NK-92 (cell line): ENCODE results near the gene NRN1.

ENCODE experiments used
- DNase-seq: peaks from one replicate; lab custom pipeline; 2025; ENCODE audit not compliant: unreplicated experiment; lab: John Stamatoyannopoulos, UW

NRN1 gene

DNA sequence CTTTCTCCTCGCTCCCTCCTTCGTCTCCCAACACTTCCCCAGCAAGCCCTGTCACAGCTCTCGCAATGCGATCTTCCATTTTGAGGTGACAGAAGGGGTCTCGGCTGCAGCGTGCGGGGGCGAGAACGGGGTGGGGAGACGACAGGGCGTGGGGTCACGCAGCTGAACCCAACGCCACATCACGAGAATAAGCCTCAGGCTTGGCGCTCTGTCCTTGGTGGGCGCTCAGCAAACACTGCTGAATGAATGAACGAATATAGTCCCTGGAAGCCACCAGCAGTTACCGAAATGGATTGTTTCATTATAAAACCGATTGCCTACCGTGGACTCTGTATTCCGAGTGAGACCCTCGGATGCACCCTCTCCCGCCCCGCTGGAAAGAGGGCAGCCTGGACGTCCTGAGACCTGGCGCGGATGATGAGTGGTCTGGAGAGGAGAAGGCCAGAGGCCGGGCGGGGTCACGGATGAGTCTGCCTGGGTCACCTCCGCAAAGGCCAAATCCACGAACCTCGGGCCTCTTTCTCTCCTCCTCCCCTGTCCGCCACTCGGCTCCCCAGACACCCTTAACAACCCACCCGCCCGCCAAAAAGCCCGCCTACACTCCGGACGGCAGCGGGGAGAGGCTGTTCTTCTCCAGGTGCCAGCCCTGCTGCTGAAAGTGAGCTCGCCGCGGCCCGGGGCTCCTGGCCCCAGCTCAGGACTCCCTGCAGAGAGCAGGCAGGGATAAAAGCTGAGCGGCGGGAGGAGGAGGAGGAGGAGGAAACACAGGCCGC, 3.7 kb downstream of the NRN1 start:
- no peak for DNase-seq

DNA sequence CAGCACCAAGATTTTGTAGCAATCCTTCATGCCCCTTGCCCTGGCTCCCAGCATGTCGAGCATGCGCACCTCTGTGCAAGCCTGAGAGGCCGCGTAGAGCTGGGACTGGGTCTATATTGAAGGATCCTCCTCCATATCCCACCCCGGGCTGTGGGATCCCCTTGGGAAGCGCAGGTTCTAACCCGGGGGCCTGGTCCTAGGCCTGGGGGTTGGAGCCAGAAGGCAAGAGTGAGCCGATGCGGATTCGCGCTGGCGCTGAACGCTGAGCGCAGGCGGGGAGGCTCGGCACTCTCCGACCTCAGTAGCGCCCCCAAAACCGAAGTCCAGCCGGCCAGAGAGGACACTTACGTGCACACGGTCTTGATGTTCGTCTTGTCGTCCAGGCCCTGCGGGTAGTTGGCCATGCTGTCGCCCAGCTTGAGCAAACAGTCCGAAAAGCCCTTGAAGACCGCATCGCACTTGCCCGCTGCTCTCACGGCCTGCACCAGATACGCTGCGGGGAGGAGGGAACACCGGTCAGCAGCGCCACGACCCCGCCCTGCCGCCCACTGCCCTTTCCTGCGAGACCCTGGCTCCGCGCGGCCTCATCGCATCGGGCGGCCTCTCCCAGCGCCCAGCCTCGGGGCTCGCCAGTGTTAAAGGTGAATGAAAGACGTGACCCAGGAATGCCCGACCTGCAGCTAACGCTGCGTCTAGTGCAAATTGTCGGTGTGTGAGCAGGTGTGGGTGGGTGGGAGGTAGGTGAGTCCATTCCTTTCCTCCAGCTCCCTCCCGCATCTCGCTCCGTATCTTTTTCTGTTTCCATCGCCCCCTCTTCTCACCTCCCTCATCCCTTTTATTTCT, 4.5 kb downstream of the NRN1 start:
- DNase-seq = no peak

DNA sequence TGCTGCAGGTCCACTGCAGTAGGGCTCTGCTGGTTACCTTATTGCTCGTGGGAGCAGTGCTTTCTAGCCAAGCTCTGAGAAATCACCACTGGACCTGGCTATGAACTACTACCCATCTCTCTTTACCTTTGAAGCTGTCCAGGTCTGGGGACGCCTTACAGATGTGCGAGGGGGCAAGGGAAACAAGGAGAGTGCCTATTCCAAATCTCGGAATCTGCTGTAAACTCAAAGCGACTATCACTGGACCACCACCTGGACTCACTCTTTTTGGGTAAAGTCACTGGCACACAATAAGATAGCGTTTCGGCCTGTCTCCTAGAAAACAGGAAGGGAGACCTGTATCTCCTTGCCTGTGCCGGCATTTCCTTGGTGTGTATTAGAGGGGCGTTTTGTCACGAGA, 5.3 kb downstream of the NRN1 start:
- no peak for DNase-seq

DNA sequence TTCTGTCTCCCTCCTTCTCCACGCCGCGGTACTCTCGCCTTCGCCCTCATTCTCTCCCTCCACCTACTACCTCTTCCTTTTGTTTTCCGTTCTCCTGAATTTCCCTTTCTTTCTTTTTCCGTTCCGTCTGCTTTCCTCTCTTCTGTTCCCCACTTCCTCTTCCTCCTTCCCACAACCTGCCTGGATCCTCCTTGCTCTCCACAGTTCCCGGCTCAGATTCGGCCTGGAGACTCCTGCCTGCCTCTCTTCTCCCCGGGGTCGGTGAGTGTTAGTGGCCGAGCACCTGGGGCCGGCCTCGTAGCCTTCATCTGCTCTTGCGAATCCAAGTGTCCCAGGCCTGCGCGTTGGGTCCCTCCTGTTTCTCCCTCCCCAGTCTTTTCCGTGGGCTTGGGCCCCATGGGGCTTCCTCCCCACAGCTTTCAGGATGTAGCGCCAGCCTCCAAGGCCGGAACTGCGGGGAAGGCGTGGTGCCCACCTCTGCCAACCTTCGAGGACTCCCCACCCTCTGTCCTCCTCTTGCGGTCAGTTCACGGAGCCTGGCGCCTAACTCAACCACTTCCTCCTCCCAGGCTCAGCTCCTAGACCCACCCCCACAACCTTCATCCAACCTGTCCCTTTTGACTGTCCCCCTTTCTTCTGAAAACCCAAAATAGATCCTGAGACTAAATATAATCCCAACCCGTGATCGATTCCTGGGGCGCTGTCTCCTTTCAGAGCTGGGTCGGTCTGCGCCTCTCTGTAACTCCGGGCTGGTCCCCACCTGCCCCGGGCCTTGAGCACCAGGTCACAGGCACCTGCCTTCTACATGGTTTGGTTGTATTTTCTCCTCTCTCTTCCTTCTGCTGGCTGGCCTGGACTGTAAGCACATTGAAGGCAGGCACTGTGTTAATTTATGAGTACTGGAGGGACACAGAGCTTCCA, 6.8 kb downstream of the NRN1 start:
- no peak for DNase-seq

DNA sequence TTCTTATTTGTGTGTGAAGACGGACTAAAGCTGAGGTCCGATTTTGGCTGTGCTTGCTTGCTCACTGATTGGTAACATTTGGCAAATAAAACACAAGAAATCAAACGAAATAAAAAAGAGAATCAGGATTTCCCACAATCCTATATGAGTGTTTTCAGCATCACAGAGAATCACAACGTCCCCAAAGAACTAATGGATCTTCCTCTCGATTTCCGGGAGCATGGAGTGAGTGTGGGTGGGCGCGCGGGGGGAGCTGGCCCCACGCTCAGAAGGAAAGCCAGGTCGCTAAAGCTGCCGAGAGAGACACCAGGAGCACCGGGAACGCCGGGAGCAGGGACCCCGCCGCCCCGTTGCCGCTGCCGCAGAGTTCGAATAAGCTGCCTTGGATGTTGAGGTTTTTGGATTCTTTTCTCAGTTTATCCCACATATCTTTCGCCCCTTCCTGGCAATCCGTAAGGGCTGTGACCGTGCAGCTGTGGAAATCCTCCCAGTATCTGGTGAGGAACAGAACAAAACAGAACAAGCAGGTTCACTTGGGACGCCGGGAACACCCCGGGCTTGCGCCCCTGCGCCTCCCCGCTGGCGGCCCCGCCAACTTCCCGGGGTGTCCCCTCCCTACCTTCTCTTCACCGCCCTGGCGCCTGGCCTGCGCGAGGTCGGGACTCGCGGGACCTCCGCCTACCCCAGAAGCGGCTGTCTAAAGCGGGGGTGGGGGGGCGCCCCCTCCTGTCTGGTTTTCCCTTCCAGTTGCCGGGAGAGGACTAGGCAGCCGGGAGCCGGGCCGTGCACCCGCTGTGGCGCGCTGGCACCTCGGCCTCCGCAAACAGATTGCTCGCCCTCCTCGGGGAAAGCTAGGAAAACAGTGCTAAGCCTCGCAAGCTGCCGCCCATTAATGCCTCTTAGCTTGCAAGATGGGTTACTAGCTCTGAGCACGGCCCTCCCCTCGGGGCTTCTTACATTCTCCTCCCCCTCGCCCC, 7.7 kb downstream of the NRN1 start:
- DNase-seq = no peak

DNA sequence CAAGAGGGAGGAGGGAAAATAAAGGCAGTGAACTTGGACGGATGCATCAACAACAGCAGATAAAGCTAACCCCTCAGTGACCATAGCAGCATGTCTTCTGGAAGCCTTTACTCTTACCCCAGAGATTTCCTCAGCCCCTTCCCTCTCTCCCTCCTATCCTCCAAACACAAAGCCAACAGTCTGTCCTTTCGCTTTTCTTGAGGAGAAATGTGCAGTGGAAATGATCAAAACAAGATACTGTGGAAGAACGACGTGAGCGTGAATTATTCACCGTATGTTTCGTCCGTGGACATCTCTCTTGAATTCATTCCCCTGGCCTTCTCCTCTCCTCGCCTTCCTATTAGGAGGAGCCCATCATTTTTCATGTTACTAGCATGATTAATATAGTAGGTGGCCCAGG, 8.5 kb downstream of the NRN1 start:
- DNase-seq = no peak

DNA sequence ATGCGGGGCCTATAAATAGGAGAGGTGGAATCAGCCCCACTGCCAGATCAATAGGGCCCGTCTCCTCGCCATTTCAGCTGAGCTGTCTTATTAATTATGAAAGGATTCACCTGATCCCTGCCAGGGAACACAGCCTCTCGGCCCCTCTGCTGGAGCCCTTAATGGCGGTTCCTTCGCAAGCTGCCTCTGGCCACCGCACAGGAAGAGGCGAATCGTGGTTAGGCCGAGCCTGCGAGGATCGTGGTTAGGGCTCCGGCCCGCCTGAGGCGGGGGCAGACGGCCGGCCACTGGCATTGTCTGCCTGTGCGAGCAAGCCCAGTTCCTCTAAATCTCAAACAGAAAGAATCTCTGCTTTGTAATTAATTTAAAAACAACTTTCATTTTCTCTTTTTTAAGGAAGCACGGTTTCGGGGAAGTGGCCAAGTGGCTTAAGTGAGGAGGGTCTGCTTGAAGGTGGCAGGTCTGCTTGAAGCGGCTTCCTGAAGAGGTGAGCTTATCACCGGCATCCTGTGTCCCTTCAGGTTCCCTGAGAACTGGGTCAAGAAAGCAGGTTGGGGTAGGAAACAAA, 9.2 kb downstream of the NRN1 start:
- DNase-seq = no peak

DNA sequence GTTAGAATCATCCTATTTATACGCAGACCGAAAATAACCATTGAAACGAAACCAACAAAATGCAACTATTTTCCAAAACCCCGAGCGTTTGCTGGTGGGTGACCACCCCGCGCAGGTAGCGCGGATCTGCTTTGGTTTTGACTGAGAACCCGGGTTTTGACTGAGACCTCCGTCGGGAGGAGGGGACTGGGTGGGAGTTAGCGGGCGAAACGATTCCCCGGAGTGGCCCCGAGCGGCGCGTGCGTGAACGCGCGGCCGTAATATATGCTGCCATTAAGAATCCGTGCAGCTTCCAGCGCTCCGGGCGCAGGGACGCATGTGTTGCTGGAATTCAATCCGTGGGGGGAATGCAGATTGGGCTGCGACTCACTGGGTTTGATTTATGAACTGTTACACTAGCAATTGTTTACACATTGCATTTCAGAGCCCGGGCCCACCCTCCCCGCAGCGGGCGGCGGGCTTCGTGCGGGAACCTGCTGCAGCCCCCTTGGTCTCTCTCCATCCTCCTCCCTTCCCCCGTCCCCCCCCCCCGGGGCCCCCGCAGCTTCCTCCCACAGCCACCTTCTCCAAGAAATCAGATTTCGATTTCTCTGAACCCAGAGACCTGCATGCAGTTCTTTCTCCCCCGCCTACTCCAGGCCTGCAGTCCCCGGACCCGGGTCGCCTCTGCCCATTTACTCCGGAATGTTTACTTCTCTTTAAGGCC, 9.9 kb downstream of the NRN1 start:
- no peak for DNase-seq

DNA sequence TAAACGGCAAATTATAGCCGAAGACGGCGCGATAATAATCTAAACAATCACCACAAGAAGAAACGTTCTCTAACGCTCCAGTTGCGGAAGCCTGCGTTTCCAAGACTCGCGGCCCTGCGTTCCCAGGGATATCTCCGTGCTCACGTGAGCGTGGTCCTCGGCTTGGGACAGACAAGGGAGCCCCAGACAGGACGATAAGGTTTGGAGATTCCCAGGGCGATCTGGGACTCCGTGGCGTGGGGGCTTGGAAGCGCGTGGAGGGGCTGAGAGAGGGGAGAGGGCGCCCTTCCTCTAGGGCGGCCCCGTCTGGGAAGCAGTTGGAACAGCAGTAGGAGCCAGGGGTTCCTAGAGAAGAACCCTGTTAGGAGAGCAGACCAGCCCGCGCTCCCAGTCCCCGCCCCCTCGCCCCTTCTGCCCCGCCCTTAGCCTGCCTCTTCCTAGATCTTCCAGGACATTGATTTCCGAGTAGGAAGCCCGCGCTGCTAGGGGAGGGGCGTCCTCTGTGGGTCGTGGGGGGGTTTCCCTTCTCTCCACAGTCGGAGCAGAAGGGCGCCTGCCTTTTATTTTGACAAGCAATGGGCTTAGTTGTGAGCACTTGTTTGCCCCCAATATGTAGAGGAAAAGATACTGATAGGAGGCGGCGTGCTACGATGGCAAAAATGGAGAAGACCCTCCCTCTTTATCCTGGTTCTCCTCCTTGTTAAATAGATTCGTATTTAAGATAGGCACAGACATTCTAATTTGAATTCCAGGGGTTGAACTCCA, 10.6 kb downstream of the NRN1 start:
- no peak for DNase-seq

DNA sequence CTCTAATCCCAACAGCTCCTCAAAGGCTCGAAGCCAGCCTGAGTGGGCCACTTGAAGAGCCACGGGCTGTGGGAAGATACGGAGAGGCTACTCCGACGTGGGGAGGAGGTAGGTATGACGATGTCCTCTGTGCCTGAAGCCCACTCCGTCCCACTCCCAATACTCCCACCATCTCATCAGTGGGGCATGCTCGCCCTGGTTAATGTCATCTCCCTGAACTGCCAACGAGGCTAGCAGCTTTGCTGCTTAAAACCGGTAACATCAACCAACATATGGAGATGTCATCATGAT, 11.1 kb downstream of the NRN1 start:
- no peak for DNase-seq

DNA sequence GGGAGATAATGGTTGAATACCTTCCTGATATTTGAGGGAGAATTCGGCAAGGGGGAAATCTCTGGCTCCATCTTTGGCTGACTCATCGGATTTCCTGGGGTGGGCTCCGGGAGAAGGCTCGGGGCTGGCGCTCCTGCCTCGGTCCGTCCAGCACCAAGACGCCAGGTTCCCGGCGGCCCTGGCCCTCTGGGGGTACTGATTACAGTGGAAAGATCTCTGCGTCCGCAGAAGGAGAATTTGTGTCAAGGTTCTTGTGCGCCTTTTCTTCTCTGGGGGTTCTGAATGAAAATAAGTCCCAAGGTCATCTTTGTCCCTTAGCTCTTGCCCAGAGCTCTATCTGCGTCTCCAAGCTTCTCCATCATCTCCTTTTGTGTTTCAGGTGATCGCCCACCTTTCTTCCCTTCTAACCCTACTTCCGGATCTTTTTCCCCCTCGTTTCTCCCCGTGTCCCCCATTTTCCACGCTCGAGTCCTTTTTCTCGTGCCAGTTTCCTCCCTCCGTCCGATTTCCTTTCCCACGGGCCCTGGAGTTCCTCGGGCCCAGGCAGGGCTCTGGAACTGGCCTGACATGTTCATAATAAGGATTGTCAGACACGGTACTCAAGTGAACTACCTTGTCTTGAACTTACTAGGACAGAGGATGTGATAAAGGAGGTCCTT, 11.6 kb downstream of the NRN1 start:
- DNase-seq = no peak

DNA sequence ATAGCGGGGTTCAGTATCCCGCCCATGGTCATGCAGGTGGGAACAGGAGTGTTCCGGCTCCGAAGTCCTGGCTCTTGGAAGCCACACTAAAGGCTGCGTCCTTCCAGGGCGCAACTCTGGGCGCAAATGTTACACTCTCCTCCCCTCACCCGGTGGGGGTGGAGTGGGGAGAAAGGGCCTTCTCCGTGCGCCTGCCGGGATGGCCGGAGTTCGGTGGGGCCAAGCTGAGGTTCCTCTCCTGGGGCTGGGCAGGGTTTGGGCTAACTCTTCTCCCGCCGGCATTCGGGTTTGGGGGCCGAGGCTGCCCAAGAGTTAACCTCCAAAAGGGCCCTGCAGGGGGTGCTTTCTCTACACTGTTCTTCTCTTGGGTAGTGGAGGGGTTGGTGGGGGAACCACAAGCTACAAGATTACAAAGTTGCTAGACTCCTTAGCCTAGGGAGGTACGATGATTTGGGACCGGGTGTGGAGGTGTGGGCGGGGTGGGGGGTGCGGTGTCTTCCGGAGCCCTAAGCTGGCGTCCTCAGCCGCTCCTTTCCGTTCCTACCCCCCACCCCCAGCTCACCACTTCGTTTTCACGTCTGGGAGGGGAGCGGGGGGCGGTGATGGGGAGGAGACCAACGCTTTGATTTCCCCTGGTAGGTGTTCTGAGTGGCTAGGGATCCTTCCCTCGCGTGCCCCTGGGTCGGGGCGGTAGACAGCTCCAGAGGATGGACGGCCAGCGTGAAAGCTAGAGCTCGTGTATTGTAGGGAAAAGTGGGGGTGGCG, 12.3 kb downstream of the NRN1 start:
- DNase-seq = no peak

DNA sequence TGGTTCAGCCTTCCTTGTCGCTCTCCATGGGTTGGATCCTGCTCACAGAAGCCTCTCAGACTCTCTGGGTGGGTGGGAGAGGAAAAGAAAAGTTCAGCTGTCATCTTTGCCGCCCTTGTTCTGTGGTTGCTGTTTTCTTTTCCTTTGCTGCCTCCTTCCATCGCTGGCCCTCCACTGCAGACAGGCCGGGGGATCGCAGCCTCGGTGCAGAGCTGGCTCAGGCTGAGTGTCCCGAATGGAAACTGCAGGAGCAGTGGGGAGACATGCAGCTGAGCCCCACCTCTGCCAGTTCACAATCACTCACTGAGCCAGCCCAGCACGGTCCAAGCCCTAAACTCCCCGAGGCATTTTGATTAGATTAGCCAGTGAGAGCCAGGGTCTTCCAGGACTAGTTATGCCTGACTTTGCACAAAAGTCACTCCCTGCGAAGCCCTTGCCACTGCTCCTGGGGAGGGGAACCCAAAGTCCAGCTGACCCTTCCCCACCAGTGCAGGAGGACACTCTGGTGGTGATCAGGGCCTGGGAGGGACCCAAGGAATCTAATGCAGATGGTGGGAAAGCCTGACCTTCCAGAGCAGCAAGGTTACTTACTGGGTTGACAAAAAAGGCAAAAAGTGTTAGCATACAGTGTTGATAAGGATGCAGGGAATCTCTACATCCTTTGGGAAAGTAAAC, 14.0 kb downstream of the NRN1 start:
- no peak for DNase-seq

DNA sequence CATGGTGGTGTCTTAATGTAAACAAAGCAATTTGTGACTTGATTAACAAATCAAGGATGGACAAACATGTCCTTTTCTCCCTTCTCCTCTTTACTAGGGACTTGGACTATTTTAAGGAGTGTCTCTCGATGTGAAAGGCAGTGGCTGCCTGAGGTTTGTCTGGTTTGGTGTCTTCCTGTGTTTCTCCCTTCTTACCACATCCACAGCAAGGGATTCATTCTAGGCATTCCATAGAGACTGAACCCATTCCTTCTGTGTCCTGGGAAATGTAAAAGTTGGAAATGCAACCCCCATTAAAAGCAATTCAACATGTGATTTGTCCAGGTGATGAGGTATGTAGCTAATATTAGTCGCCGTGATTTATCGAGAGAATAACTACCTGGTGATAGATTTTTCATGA, 15.9 kb downstream of the NRN1 start:
- no peak for DNase-seq

DNA sequence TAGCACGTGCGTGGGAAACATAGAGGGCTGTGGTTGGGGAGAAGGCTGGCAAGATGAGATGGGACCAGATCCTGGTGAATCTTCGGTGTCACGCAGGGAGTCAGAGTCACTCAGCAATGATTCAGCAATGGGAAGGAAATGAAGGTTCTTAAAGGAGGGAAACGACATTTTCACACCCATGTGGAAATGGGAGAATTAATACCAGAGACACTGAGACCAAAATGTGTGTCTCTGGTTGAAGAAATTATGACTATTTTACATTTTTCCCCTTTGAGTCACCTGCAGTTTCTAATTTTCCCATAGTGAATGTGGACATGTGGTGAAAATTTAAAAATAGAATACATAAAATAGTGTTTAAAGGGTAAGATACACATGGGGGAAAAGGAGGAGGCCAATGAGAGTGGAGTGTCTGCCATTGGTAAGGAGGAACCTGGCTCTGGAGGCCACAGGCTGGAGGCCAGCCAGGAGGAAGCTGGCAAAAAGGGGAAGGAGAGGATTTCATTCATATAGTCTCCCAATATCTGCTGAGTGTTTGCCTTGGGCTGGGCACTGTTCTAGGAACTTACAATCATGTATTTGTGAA, 17.5 kb downstream of the NRN1 start:
- DNase-seq = no peak

DNA sequence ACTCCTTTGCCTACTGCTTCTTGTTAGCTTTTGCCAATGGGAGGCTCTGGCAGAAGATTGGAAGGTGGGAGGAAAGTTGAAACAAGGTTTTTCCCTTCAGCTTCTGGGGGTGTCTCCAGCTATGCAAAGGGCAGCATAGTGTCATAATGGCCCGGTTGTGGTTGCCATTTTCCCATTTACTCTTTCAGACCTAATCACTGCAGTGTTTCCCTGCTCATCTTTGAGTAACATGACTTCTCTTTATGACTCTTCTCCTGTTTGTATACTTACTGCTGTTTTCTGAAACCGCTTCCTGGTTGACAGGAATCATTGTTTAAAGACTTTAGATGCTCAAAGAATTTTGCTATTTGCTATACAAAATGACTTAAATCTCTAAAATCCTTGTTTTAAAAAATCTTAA, 19.9 kb downstream of the NRN1 start:
- no peak for DNase-seq
